Esophagus squamous epithelium (tissue), 5 donors: ENCODE results near the gene LRRIQ3. TPM values are rescaled to one million over a fixed set of nuclear protein-coding genes. Genes with fewer than 3 reads are reported as not detected.
"Not testable (repeated sequence)": the region's sequence is repeated elsewhere in the genome, so short reads cannot be mapped to it uniquely, and the experiment has no call there.

Experiments
- DNase-seq: peaks from one replicate; lab custom pipeline; 2025; lab: John Stamatoyannopoulos, UW
- H3K27ac ChIP-seq, 4 donors: fragments of 200-600 bp; sonication (generic); one replicate each; pipeline ENCODE4 v1.5.1; 2016 to 2019; ENCODE audit warnings: mild to moderate bottlenecking in 1 of 4
- H3K27me3 ChIP-seq, 4 donors: fragments of 200-600 bp; sonication (generic); 1 replicate in 3 of 4; 2 replicates in 1 of 4; pipeline versions ENCODE4 v1.5.1 to v1.6.0; 2017 to 2021; ENCODE audit warnings: antibody characterized with exemption in 1 of 4
- H3K36me3 ChIP-seq, 3 donors: fragments of 200-600 bp; sonication (generic); one replicate each; pipeline ENCODE4 v1.5.1; 2016 to 2019
- H3K4me1 ChIP-seq, 3 donors: fragments of 200-600 bp; sonication (generic); one replicate each; pipeline ENCODE4 v1.5.1; 2017 to 2019
- H3K4me3 ChIP-seq, 4 donors: fragments of 200-600 bp; sonication (generic); 1 replicate in 3 of 4; 2 replicates in 1 of 4; pipeline ENCODE4 v1.5.1; 2016 to 2019; ENCODE audit warnings: mild to moderate bottlenecking in 2 of 4, moderate library complexity in 1 of 4
- H3K9me3 ChIP-seq, 3 donors: fragments of 200-600 bp; sonication (generic); one replicate each; pipeline ENCODE4 v1.5.1; 2016 to 2019
- CTCF ChIP-seq, 6 experiments: fragments of 450-650 bp in 4 of 6; fragments of 200-600 bp in 2 of 6; sonication (generic) in 2 of 6; IDR thresholded peaks; one replicate each; pipeline ENCODE4 v1.5.1; 2016 to 2019; ENCODE audit warnings: antibody characterized with exemption in 6 of 6, mild to moderate bottlenecking in 4 of 6, moderate library complexity in 4 of 6
- POLR2A ChIP-seq, 4 donors: fragments of 450-650 bp; IDR thresholded peaks; one replicate each; pipeline ENCODE4 v1.6.1; 2017; ENCODE audit warnings: antibody characterized with exemption in 4 of 4, mild to moderate bottlenecking in 4 of 4, moderate library complexity in 3 of 4
- WGBS, 2 donors: methylation state at CpG; one replicate each; pipeline ENCODE4 v1.1.5; 2018; 5-methylcytosine and 5-hydroxymethylcytosine counted together
- intact Hi-C: fragments of 100-400 bp; cut with DNase I; formaldehyde crosslinking; loops from one replicate; pipeline ENCODE4 v1.15.0; 2022
- total RNA-seq, 4 donors: library from RNA; depleted of rRNA; stranded (reverse); fragments of >200 nt; gene quantifications; one replicate each; pipeline ENCODE4 v1.1.0, GENCODE V29; 2016
- donor health status: DM: yes; HTN: yes; CAD: no.

LRRIQ3 gene
- total RNA-seq, 4 donors from 2014 or later = 0.23 to 0.57 (median 0.57) TPM; not detected in 1

GRCh38 chr1:74180490-74180889, 17.5 kb downstream of the LRRIQ3 start:
- no peak overlapping the region for H3K4me3 ChIP-seq
- no peaks in the 10 kb centered on the region for H3K9me3 ChIP-seq
- no peak overlapping the region for H3K27ac ChIP-seq
- no peak for DNase-seq
- H3K27me3 ChIP-seq = no peaks in the 10 kb centered on the region
- TF ChIP-seq CTCF (IDR thresholded peaks at IDR 0.05) (no peak), POLR2A (IDR thresholded peaks at IDR 0.05) (no peak)
- no peaks in the 10 kb centered on the region for H3K36me3 ChIP-seq
- intact Hi-C loops = no loop called here
- no peaks in the 10 kb centered on the region for H3K4me1 ChIP-seq

GRCh38 chr1:74174423-74174822, 23.6 kb downstream of the LRRIQ3 start:
- H3K27ac ChIP-seq, H3K36me3 ChIP-seq, DNase-seq, intact Hi-C loops, H3K9me3 ChIP-seq, H3K4me3 ChIP-seq, H3K27me3 ChIP-seq, H3K4me1 ChIP-seq: not testable (repeated sequence)
- WGBS, 2 donors = 71 to 73% methylated on average over 1 of the region's 1 CpG

GRCh38 chr1:74162333-74162732, 35.6 kb downstream of the LRRIQ3 start:
- Histone ChIP-seq H3K4me1 (no peaks in the 10 kb centered on the region), H3K4me3 (no peak overlapping the region), H3K9me3 (no peaks in the 10 kb centered on the region), H3K27ac (no peak overlapping the region), H3K27me3 (no peaks in the 10 kb centered on the region), H3K36me3 (no peaks in the 10 kb centered on the region)
- 57 to 58% methylated on average over 5 of the region's 5 CpGs for WGBS, 2 donors
- intact Hi-C loops = no loop called here
- TF ChIP-seq POLR2A (IDR thresholded peaks at IDR 0.05) (no peak), CTCF (IDR thresholded peaks at IDR 0.05) (no peak)
- no peak for DNase-seq

GRCh38 chr1:74161497-74161896, 36.5 kb downstream of the LRRIQ3 start:
- intact Hi-C loops = no loop called here
- no peak for DNase-seq
- no peak overlapping the region for H3K27ac ChIP-seq

GRCh38 chr1:74160046-74160445, 37.9 kb downstream of the LRRIQ3 start:
- Histone ChIP-seq H3K4me3 (no peak overlapping the region), H3K27me3 (no peaks in the 10 kb centered on the region), H3K27ac (no peak overlapping the region), H3K4me1 (no peaks in the 10 kb centered on the region), H3K9me3 (no peaks in the 10 kb centered on the region), H3K36me3 (no peaks in the 10 kb centered on the region)
- WGBS, 2 donors = 30 to 44% methylated on average over 2 of the region's 2 CpGs
- intact Hi-C loops = no loop called here
- TF ChIP-seq POLR2A (IDR thresholded peaks at IDR 0.05) = no peak
- TF ChIP-seq CTCF (IDR thresholded peaks at IDR 0.05) = no peak
- no peak for DNase-seq

More at GRCh38 chr1:74161497-74161896, 36.5 kb downstream of the LRRIQ3 start:
- no peak for TF ChIP-seq CTCF (IDR thresholded peaks at IDR 0.05)
- no peak for TF ChIP-seq POLR2A (IDR thresholded peaks at IDR 0.05)
- no peaks in the 10 kb centered on the region for H3K9me3 ChIP-seq
- H3K27me3 ChIP-seq = no peaks in the 10 kb centered on the region
- no peaks in the 10 kb centered on the region for H3K4me1 ChIP-seq
- H3K36me3 ChIP-seq = no peaks in the 10 kb centered on the region
- no peak overlapping the region for H3K4me3 ChIP-seq

- Histone ChIP-seq H3K36me3 (no peaks in the 10 kb centered on the region), H3K4me1 (no peaks in the 10 kb centered on the region), H3K27me3 (no peaks in the 10 kb centered on the region), H3K9me3 (no peaks in the 10 kb centered on the region), H3K4me3 (no peak overlapping the region), H3K27ac (no peak overlapping the region)
- intact Hi-C loops = no loop called here
- no peak for DNase-seq
- 74% methylated on average over 4 of the region's 4 CpGs for WGBS, 2 donors
- TF ChIP-seq CTCF (IDR thresholded peaks at IDR 0.05) (no peak), POLR2A (IDR thresholded peaks at IDR 0.05) (no peak)
Observed at GRCh38 chr1:74145086-74145485, 52.9 kb downstream of the LRRIQ3 start.

- H3K36me3 ChIP-seq, DNase-seq, H3K4me1 ChIP-seq, H3K9me3 ChIP-seq, H3K27me3 ChIP-seq, H3K27ac ChIP-seq, intact Hi-C loops, H3K4me3 ChIP-seq: not testable (repeated sequence)
- 79 to 89% methylated on average over 4 of the region's 4 CpGs for WGBS, 2 donors
Observed at GRCh38 chr1:74117370-74117769, 80.6 kb downstream of the LRRIQ3 start.
